ENCODE data around the gene TMEM208. TPM values are rescaled to one million over a fixed set of nuclear protein-coding genes. Genes with fewer than 3 reads are reported as not detected.
A peak's percentile ranks its signal among the peaks of the same experiment; 100 is the strongest.

TMEM208 gene
- polyA plus RNA-seq, 4 donors = 63.0 to 153 (median 102) TPM

DNA sequence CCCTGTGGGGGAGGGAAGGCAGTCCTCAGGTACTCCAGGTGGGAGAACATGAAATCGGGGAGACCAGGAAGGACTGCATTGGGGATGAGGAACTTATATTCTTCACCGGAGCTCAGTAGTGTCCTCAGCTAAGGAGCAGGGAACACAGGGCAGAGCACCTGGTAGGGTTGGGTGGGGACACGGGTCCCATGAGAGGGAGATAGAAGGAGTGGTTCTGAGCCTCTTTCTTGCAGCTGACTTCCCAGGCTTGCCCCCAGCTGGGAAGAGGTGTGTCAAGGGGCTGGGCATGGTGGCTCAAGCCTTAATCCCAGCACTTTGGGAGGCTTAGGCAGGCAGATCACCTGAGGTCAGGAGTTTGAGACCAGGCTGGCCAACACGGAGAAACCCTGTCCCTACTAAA, 18.3 kb downstream of the TMEM208 start:
- 47 to 57% (median 51%) methylated on average over 4 of the region's 4 CpGs for WGBS, 3 donors
- no peak for FAIRE-seq
- Histone ChIP-seq H3K9me3 (ENCODE audit: control insufficient read depth in 2 of 2, insufficient read depth in 1 of 2, low read depth in 1 of 2, low read length in 1 of 2) (no peaks in the 10 kb centered on the region), H3K4me3 (ENCODE audit: low read depth in 1 of 3, low read length in 3 of 3) (no peak overlapping the region), H3K4me1 (ENCODE audit: control insufficient read depth in 3 of 3, insufficient read depth in 2 of 3, low read depth in 1 of 3, low read length in 2 of 3) (peaks cover 2 to 41% (median 5%) of the 10 kb centered on the region in 3 donors), H3K27ac (ENCODE audit: low read depth in 1 of 3, low read length in 2 of 3) (peak overlapping the region in 1 of 3 donors; percentile 86), H3K27me3 (ENCODE audit: control insufficient read depth in 3 of 3, insufficient read depth in 3 of 3, low read length in 3 of 3) (peaks cover 0 to 24% (median 3%) of the 10 kb centered on the region in 3 donors), H3K36me3 (ENCODE audit: control insufficient read depth in 3 of 3, insufficient read depth in 2 of 3, low read depth in 1 of 3, low read length in 3 of 3) (peaks cover 0 to 13% (median 0%) of the 10 kb centered on the region in 3 donors)
- DNase-seq = no peak

DNA sequence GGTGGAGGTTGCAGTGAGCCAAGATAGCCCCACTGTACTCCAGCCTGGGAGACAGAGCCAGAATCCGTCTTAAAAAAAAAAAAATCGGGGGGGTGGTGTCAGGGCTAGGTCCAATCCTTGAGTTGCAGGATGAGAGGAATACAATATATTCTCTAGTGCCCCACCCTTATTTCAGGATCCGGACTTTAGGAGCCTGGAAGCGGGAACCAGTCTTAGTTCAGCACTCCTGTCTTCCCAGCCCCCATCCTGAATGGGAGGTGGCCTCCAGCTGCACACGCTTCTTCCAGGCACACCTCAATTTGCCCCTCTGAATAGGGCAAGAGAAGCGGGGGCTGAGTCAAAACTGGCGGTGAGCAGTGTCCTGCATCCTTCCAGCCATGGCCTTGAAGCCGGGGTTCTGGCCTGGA, 18.7 kb downstream of the TMEM208 start:
- Histone ChIP-seq H3K9me3 (ENCODE audit: control insufficient read depth in 2 of 2, insufficient read depth in 1 of 2, low read depth in 1 of 2, low read length in 1 of 2) (no peaks in the 10 kb centered on the region), H3K4me3 (ENCODE audit: low read depth in 1 of 3, low read length in 3 of 3) (peak overlapping the region in 2 of 3 donors; percentile 73 to 78), H3K36me3 (ENCODE audit: control insufficient read depth in 3 of 3, insufficient read depth in 2 of 3, low read depth in 1 of 3, low read length in 3 of 3) (peaks cover 0 to 10% (median 0%) of the 10 kb centered on the region in 3 donors), H3K27me3 (ENCODE audit: control insufficient read depth in 3 of 3, insufficient read depth in 3 of 3, low read length in 3 of 3) (peaks cover 0 to 29% (median 3%) of the 10 kb centered on the region in 3 donors), H3K4me1 (ENCODE audit: control insufficient read depth in 3 of 3, insufficient read depth in 2 of 3, low read depth in 1 of 3, low read length in 2 of 3) (peaks cover 2 to 37% (median 5%) of the 10 kb centered on the region in 3 donors), H3K27ac (ENCODE audit: low read depth in 1 of 3, low read length in 2 of 3) (peak overlapping the region; percentile 59 to 86 (median 60))
- peak in 1 of 2 donors; percentile 37 for DNase-seq
- 7 to 18% (median 7%) methylated on average over 8 of the region's 8 CpGs for WGBS, 3 donors
- no peak for FAIRE-seq

DNA sequence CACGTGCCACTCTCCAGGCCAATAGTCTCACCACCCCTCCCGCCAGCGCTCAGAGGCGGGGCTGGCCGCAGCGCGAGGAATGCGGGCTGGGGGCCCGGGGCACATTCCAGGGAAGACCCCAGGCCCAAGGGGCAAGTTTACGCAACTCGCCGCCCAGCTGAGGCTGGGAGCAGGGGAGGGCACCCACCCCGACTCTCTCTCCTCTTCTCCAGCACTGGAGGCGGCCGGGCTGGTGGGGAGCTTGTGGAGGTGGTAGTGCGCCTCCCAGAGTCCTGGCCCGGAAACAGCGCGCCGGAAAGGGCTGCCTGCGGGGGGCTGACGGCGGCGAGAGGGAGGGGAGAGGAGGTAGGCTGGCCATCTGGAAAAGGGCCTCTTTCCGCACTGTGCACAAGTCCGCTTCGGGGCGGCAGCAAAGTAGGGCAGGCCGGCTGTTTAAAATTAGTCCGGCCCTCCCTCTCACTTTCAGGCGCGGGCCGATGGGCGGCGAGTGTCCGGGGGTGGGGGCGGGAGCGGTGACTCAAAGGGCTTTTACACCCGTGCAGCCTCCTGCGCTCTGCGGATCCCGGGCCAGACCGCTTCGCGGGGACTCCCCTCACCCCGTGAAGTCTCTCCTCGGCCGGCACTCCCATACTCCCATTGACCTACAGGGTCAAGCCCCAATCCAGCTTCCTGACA, 19.3 kb downstream of the TMEM208 start:
- H3K27ac ChIP-seq (ENCODE audit: low read depth in 1 of 3, low read length in 2 of 3) = peak overlapping the region; percentile 59 to 86 (median 60)
- DNase-seq (peak; percentile 46 to 82), FAIRE-seq (no peak)
- no peaks in the 10 kb centered on the region for H3K9me3 ChIP-seq (ENCODE audit: control insufficient read depth in 2 of 2, insufficient read depth in 1 of 2, low read depth in 1 of 2, low read length in 1 of 2)
- peak overlapping the region; percentile 73 to 88 (median 78) for H3K4me3 ChIP-seq (ENCODE audit: low read depth in 1 of 3, low read length in 3 of 3)
- H3K27me3 ChIP-seq (ENCODE audit: control insufficient read depth in 3 of 3, insufficient read depth in 3 of 3, low read length in 3 of 3) = peaks cover 0 to 30% (median 3%) of the 10 kb centered on the region in 3 donors
- H3K36me3 ChIP-seq (ENCODE audit: control insufficient read depth in 3 of 3, insufficient read depth in 2 of 3, low read depth in 1 of 3, low read length in 3 of 3) = peaks cover 0 to 9% (median 0%) of the 10 kb centered on the region in 3 donors
- H3K4me1 ChIP-seq (ENCODE audit: control insufficient read depth in 3 of 3, insufficient read depth in 2 of 3, low read depth in 1 of 3, low read length in 2 of 3) = peaks cover 2 to 32% (median 5%) of the 10 kb centered on the region in 3 donors
- 0 to 2% (median 1%) methylated on average over 36 to 48 of the region's 48 CpGs for WGBS, 3 donors

DNA sequence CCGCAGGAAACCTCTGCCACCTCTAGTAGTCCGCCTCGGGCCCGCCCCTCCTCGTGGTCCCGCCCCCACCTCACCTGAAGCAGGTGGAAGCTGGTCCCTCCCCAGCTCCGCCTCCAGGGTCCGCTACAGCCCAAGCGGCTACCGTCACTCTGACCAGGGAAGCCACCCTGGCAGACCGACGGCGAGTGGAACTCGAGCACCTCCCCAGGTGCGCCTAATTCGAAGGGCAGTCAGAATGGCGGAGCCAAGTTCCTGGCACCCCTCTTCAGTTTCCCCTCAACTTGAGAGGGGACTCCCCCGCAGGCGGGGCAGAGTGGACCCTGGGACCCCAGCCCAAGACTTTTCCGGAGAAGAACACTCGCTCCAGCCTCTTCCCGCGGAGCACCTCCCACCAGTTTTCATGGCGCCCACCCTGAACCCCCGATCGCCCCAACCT, 19.8 kb downstream of the TMEM208 start:
- Histone ChIP-seq H3K27me3 (ENCODE audit: control insufficient read depth in 3 of 3, insufficient read depth in 3 of 3, low read length in 3 of 3) (peaks cover 0 to 30% (median 3%) of the 10 kb centered on the region in 3 donors), H3K9me3 (ENCODE audit: control insufficient read depth in 2 of 2, insufficient read depth in 1 of 2, low read depth in 1 of 2, low read length in 1 of 2) (no peaks in the 10 kb centered on the region), H3K4me1 (ENCODE audit: control insufficient read depth in 3 of 3, insufficient read depth in 2 of 3, low read depth in 1 of 3, low read length in 2 of 3) (peaks cover 2 to 27% (median 5%) of the 10 kb centered on the region in 3 donors), H3K4me3 (ENCODE audit: low read depth in 1 of 3, low read length in 3 of 3) (peak overlapping the region; percentile 73 to 88 (median 78)), H3K27ac (ENCODE audit: low read depth in 1 of 3, low read length in 2 of 3) (peak overlapping the region; percentile 59 to 86 (median 60)), H3K36me3 (ENCODE audit: control insufficient read depth in 3 of 3, insufficient read depth in 2 of 3, low read depth in 1 of 3, low read length in 3 of 3) (peaks cover 0 to 9% (median 0%) of the 10 kb centered on the region in 3 donors)
- peak; percentile 87 to 88 for DNase-seq
- FAIRE-seq = no peak
- 0 to 1% (median 0%) methylated on average over 25 to 26 of the region's 26 CpGs for WGBS, 3 donors

DNA sequence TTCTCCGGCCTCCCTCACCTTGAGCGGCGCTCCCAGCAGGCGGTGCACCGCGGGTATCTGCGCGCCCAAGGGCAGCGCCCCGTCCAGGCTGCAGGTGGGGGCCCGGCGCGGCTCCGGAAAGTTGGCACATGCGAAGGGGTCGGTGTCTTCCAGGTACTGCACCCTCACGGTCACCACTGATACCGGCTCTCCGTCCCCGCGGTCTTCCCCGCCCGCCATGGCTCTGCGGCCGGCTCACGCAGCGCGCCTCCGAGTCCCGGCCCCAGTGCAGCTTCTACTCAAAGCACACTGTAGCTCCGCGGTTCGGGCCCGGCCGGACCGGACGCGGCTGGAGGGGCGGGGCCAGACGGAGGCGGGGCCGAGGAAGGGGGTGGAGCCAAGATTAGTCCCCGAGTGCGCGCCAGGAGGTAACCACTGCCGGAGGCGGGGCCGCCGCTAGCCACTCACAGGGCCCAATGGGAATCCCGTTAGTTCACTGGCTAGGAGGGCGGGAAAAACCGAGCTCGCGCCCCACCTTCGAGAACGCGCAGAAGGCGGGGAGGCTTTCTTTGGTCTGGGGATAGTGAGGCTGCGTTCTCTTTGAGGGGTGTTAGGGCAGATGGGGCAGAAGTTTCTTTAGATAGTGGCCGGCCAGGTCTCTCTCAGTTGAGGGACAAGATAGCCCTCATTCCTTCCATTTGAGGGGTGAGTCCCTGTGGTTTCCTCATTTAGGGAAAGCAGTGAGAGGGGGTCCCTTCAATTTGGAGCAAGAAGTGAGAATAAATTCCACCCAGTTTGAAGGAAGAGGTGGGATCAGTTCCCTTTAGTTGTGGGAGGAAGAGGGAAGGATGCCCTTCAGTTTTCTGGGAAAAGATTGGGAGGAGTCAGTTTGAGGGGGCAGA, 20.5 kb downstream of the TMEM208 start, which contains the start of gene FHOD1:
TSS of gene FHOD1 (minus strand) at position 290 of the 881 bp plus-strand sequence. CDS start at position 219, 71 bp downstream.
- Histone ChIP-seq H3K36me3 (ENCODE audit: control insufficient read depth in 3 of 3, insufficient read depth in 2 of 3, low read depth in 1 of 3, low read length in 3 of 3) (peaks cover 0 to 6% (median 0%) of the 10 kb centered on the region in 3 donors), H3K4me3 (ENCODE audit: low read depth in 1 of 3, low read length in 3 of 3) (peak within 1 kb of the TSS; percentile 73 to 88 (median 78)), H3K9me3 (ENCODE audit: control insufficient read depth in 2 of 2, insufficient read depth in 1 of 2, low read depth in 1 of 2, low read length in 1 of 2) (no peaks in the 10 kb centered on the region), H3K27me3 (ENCODE audit: control insufficient read depth in 3 of 3, insufficient read depth in 3 of 3, low read length in 3 of 3) (peaks cover 0 to 30% (median 3%) of the 10 kb centered on the region in 3 donors), H3K27ac (ENCODE audit: low read depth in 1 of 3, low read length in 2 of 3) (peak within 1 kb of the TSS; percentile 59 to 86 (median 60)), H3K4me1 (ENCODE audit: control insufficient read depth in 3 of 3, insufficient read depth in 2 of 3, low read depth in 1 of 3, low read length in 2 of 3) (peaks cover under 1 to 22% (median 5%) of the 10 kb centered on the region in 3 donors)
- 0% methylated on average over 58 to 60 of the region's 60 CpGs for WGBS, 3 donors
- no peak for FAIRE-seq
- DNase-seq = peak; percentile 96

DNA sequence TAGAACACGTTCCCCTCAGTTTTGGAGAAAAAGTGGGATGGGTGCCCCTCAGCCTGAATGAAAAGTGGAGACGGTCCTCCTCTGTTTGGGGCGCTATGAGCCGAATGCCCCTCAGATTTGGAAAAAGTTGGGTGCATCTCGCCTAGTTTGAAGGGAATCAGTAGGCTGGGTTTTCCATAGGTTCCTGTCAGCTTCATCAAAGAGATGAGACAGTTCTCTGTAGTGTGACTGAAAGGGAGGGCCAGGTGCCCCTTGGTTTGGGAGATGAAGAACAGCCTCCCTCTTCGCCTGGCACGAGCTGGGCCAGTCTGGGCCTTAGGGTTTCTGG, 21.1 kb downstream of the TMEM208 start:
- Histone ChIP-seq H3K4me1 (ENCODE audit: control insufficient read depth in 3 of 3, insufficient read depth in 2 of 3, low read depth in 1 of 3, low read length in 2 of 3) (peaks cover 0 to 22% (median 5%) of the 10 kb centered on the region in 3 donors), H3K4me3 (ENCODE audit: low read depth in 1 of 3, low read length in 3 of 3) (peak overlapping the region; percentile 21 to 78 (median 35)), H3K9me3 (ENCODE audit: control insufficient read depth in 2 of 2, insufficient read depth in 1 of 2, low read depth in 1 of 2, low read length in 1 of 2) (no peaks in the 10 kb centered on the region), H3K27ac (ENCODE audit: low read depth in 1 of 3, low read length in 2 of 3) (no peak overlapping the region), H3K27me3 (ENCODE audit: control insufficient read depth in 3 of 3, insufficient read depth in 3 of 3, low read length in 3 of 3) (peaks cover 0 to 33% (median 3%) of the 10 kb centered on the region in 3 donors), H3K36me3 (ENCODE audit: control insufficient read depth in 3 of 3, insufficient read depth in 2 of 3, low read depth in 1 of 3, low read length in 3 of 3) (peaks cover 0 to 7% (median 0%) of the 10 kb centered on the region in 3 donors)
- 7 to 11% (median 7%) methylated on average over 7 of the region's 7 CpGs for WGBS, 3 donors
- DNase-seq (no peak), FAIRE-seq (no peak)

DNA sequence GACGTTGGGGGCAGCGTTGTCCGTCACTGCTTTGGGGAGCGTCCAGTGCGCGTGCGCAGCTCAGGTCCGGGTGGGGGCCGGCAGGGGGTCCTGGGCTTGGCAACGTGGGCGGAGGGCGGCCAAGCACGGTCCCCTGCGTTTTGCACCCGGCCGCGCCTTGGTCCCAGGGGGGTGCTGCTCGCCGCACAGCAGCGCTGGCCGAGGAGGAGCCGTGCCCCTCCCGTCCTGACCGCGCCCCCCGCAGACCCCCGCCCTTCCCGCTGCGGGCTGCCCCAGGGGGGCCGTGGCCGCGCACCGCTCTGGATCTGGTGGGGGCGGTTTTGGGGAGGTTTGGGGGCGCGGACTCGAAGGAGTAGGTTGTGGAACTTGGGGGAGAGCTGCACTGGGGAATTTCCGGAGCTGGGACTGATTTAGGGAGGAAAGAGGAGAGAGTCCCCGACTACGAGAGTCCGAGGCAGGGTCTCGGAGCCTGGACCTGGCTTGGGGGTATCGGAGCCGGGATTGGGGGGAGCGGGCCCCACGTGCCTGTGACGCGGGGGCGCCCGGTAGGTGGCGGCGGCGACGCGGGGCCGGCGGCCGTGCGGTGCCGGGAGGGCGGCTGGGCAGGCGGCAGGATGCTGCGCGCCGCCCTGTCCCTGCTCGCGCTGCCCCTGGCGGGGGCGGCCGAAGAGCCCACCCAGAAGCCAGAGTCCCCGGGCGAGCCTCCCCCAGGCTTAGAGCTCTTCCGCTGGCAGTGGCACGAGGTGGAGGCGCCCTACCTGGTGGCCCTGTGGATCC, 21.7 kb downstream of the TMEM208 start, which contains the start of gene SLC9A5:
TSS of gene SLC9A5 (plus strand) at position 579 of the 777 bp plus-strand sequence. CDS start at position 615, 36 bp downstream.
- WGBS, 3 donors = 1 to 2% (median 1%) methylated on average over 46 to 75 of the region's 75 CpGs

More for the DNA sequence above, 21.7 kb downstream of the TMEM208 start, which contains the start of gene SLC9A5:
- peaks cover 0 to 33% (median 3%) of the 10 kb centered on the region in 3 donors for H3K27me3 ChIP-seq (ENCODE audit: control insufficient read depth in 3 of 3, insufficient read depth in 3 of 3, low read length in 3 of 3)
- H3K27ac ChIP-seq (ENCODE audit: low read depth in 1 of 3, low read length in 2 of 3) = no peak within 1 kb of the TSS
- peak within 1 kb of the TSS; percentile 21 to 78 (median 35) for H3K4me3 ChIP-seq (ENCODE audit: low read depth in 1 of 3, low read length in 3 of 3)
- DNase-seq (peak in 1 of 2 donors; percentile 43), FAIRE-seq (no peak)
- H3K36me3 ChIP-seq (ENCODE audit: control insufficient read depth in 3 of 3, insufficient read depth in 2 of 3, low read depth in 1 of 3, low read length in 3 of 3) = peaks cover 0 to 5% (median 0%) of the 10 kb centered on the region in 3 donors
- peaks cover 0 to 22% (median 5%) of the 10 kb centered on the region in 3 donors for H3K4me1 ChIP-seq (ENCODE audit: control insufficient read depth in 3 of 3, insufficient read depth in 2 of 3, low read depth in 1 of 3, low read length in 2 of 3)
- no peaks in the 10 kb centered on the region for H3K9me3 ChIP-seq (ENCODE audit: control insufficient read depth in 2 of 2, insufficient read depth in 1 of 2, low read depth in 1 of 2, low read length in 1 of 2)

Data from small intestine (tissue), 7 donors.